Smooth muscle cell (in vitro differentiated cells): Measurements from ENCODE around the gene CDC25B. TPM values are rescaled to one million over a fixed set of nuclear protein-coding genes. Genes with fewer than 3 reads are reported as not detected.

Experiments
- DNase-seq: peaks from one replicate; lab custom pipeline; 2025; ENCODE audit not compliant: unreplicated experiment; lab: John Stamatoyannopoulos, UW
- H2AFZ ChIP-seq: fragments of 200-600 bp; sonication (generic); 2 replicates; pipeline ENCODE4 v1.6.0; 2016; ENCODE audit warnings: antibody characterized with exemption, low read depth, mild to moderate bottlenecking
- H3F3A ChIP-seq: fragments of 200-600 bp; sonication (generic); 2 replicates; pipeline ENCODE4 v1.6.0; 2017; ENCODE audit warnings: antibody characterized with exemption, low read depth
- H3K27ac ChIP-seq: fragments of 200-600 bp; sonication (generic); 2 replicates; pipeline ENCODE4 v1.5.1; 2016; ENCODE audit warnings: low read depth, mild to moderate bottlenecking
- H3K27me3 ChIP-seq: fragments of 200-600 bp; sonication (generic); 2 replicates; pipeline ENCODE4 v1.6.1; 2016; ENCODE audit warnings: low read depth, mild to moderate bottlenecking
- H3K36me3 ChIP-seq: fragments of 200-600 bp; sonication (generic); 2 replicates; pipeline ENCODE4 v1.5.1; 2016; ENCODE audit warnings: low read depth
- H3K4me1 ChIP-seq: fragments of 200-600 bp; sonication (generic); 2 replicates; pipeline ENCODE4 v1.5.1; 2016; ENCODE audit warnings: low read depth
- H3K4me2 ChIP-seq: fragments of 200-600 bp; sonication (generic); 2 replicates; pipeline ENCODE4 v1.6.0; 2016; ENCODE audit warnings: mild to moderate bottlenecking
- H3K4me3 ChIP-seq: fragments of 200-600 bp; sonication (generic); 2 replicates; pipeline ENCODE4 v1.5.1; 2016; ENCODE audit warnings: mild to moderate bottlenecking
- H3K79me2 ChIP-seq: fragments of 200-600 bp; sonication (generic); 2 replicates; pipeline ENCODE4 v1.6.0; 2016; ENCODE audit warnings: low read depth, mild to moderate bottlenecking
- H3K9ac ChIP-seq: fragments of 200-600 bp; sonication (generic); 2 replicates; pipeline ENCODE4 v1.6.0; 2016; ENCODE audit warnings: low read depth
- H3K9me3 ChIP-seq: fragments of 200-600 bp; sonication (generic); replicated peaks from 2 replicates; pipeline ENCODE4 v1.5.1; 2016; ENCODE audit warnings: low read depth
- H4K20me1 ChIP-seq: fragments of 200-600 bp; sonication (generic); 2 replicates; pipeline ENCODE4 v1.6.0; 2016; ENCODE audit warnings: low read depth
- WGBS: methylation state at CpG from one replicate; pipeline ENCODE4 v1.1.7; 2016; ENCODE audit warnings: low lambda C conversion rate; 5-methylcytosine and 5-hydroxymethylcytosine counted together
- polyA plus RNA-seq: library from polyadenylated mRNA; unstranded; fragments of >200 nt; fragmentation: Nextera tagmentation; extraction: Ambion mirVana; gene quantifications from 2 replicates; pipeline ENCODE4 v1.2.1, GENCODE V29; 2016
- total RNA-seq: library from RNA; depleted of rRNA; stranded (reverse); fragments of >200 nt; gene quantifications from 2 replicates; pipeline ENCODE4 v1.2.3, GENCODE V29; 2014
- TF ChIP-seq, protein P1 (sequence below): fragments of 200-600 bp; sonication (generic); IDR thresholded peaks from 2 replicates; pipeline ENCODE4 v1.5.1; 2017; ENCODE audit warnings: borderline replicate concordance, mild to moderate bottlenecking, antibody characterized with exemption; ENCODE audit not compliant: insufficient read depth, poor library complexity, severe bottlenecking

Gene CDC25B
- total and polyA plus RNA-seq, 2 experiments from 2014 or later = 14.7 to 14.8 TPM

DNA sequence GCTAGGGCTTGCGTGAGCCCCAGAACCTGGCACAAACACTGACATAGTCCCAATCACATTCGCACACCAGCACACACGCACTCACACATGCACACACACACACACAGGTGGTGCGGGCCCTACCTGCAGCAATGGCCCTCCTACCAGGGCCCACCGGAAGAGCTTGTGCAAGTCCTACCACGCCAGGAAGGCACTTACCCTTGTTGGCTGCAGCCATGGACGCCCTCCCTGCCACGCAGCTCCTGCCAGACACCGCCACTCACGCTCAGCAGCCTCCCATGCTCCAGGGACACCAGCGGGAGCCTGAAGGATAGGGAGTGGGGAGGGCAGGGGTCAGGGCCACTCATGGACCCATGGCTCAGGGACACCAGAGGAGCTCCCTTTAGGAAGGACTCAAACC lies 36.2 kb upstream of the CDC25B start:
- Histone ChIP-seq H3K27ac (no peak overlapping the region), H2AFZ (no peak overlapping the region), H3K4me2 (no peak overlapping the region), H3K79me2 (no peaks in the 10 kb centered on the region), H4K20me1 (no peaks in the 10 kb centered on the region), H3K4me3 (no peak overlapping the region), H3K9ac (no peak overlapping the region), H3F3A (no peaks in the 10 kb centered on the region), H3K27me3 (no peaks in the 10 kb centered on the region), H3K9me3 (no peaks in the 10 kb centered on the region), H3K4me1 (peaks cover 7% of the 10 kb centered on the region), H3K36me3 (no peaks in the 10 kb centered on the region)
- DNase-seq = no peak
- WGBS = 96% methylated on average over 11 of the region's 11 CpGs
- TF ChIP-seq, protein P1, sequence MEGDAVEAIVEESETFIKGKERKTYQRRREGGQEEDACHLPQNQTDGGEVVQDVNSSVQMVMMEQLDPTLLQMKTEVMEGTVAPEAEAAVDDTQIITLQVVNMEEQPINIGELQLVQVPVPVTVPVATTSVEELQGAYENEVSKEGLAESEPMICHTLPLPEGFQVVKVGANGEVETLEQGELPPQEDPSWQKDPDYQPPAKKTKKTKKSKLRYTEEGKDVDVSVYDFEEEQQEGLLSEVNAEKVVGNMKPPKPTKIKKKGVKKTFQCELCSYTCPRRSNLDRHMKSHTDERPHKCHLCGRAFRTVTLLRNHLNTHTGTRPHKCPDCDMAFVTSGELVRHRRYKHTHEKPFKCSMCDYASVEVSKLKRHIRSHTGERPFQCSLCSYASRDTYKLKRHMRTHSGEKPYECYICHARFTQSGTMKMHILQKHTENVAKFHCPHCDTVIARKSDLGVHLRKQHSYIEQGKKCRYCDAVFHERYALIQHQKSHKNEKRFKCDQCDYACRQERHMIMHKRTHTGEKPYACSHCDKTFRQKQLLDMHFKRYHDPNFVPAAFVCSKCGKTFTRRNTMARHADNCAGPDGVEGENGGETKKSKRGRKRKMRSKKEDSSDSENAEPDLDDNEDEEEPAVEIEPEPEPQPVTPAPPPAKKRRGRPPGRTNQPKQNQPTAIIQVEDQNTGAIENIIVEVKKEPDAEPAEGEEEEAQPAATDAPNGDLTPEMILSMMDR = no peak

DNA sequence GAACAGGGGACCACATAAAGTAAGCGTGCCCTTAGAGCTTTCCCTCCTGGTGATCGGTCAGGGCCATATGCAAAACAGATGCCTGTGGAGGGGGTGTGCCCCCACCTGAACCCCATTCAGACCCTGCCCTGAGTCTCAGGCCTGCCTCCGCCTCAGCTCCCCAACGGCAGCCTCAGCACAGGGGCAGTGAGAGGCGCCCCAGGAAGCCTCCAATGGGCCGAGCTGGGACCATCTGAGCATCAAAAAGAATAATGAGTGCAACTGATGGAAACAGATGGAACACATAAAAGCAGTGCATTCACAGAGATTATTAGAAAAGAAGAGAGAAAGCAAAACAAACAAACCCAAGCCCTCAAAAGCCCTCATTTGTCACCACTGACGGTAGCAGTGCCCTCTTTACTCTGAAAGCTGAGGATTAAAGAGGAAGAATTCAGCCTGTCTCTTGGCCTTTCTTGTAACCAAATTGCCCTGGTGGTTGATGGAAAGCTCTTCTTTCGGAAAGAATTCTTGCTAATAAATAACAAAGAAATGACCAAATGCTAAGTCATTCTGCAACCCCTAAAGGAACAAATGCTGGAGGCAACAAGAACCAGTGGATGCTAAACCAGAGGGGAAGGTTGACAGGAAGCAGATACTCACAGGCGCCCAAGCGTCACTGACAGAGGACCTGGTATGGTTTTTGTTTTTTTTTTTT lies 35.3 kb upstream of the CDC25B start:
- TF ChIP-seq, protein P1 = no peak
- Histone ChIP-seq H3K9me3 (no peaks in the 10 kb centered on the region), H3F3A (no peaks in the 10 kb centered on the region), H3K4me3 (no peak overlapping the region), H3K4me2 (no peak overlapping the region), H3K27ac (no peak overlapping the region), H3K27me3 (no peaks in the 10 kb centered on the region), H3K36me3 (no peaks in the 10 kb centered on the region), H3K4me1 (peaks cover 7% of the 10 kb centered on the region), H2AFZ (no peak overlapping the region), H3K9ac (no peak overlapping the region), H4K20me1 (no peaks in the 10 kb centered on the region), H3K79me2 (no peaks in the 10 kb centered on the region)
- WGBS = 65% methylated on average over 10 of the region's 10 CpGs
- no peak for DNase-seq

DNA sequence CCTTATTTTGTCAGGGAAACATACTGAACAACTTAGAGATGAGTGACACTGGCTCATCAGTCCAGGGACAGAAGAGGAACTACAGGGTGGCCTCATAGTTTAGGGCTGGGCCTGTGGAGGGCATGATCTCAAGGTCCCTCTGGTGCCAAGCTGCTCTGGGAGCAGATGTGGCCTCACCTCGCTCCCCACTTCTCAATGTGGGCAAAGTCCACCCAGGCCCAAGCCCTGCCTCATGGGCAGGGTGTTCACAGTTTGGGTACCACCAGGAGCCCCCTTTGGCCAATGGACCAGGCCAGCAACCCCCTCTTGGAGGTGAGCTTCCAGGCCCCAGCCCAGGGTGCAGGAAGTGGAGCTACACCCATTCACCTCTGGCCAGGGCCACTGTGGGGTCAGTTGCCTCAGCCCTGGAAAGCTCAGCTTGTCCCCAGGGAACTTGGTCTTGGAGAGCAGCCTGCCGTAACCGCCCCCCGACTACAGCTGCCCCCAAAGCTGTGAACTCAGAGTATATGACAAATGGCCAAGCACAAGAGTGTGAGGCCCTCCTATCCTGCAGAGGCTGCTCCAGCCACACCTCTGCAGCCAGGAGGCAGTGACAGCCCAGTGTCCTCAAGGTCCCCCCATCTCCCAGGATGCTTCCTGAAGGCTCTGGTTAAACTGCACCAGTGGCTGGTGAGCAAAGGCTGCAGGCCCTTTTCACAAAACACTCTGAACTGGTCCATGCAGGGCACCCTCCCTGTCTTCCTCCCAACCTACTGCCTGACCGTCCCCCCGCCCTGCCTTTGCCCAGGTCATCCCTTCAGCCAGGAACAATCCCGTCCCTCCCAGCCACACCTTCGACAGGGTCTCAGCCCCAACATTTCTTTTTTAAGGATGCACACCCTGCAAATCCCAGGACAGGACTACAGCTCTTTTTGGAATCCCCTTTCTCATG lies 32.2 kb upstream of the CDC25B start:
- H3K79me2 ChIP-seq = no peaks in the 10 kb centered on the region
- 99% methylated on average over 8 of the region's 8 CpGs for WGBS
- H2AFZ ChIP-seq = no peak overlapping the region
- no peaks in the 10 kb centered on the region for H3F3A ChIP-seq
- H4K20me1 ChIP-seq = no peaks in the 10 kb centered on the region
- TF ChIP-seq, protein P1 = no peak
- no peaks in the 10 kb centered on the region for H3K27me3 ChIP-seq
- no peak overlapping the region for H3K4me3 ChIP-seq
- H3K27ac ChIP-seq = no peak overlapping the region
- H3K4me2 ChIP-seq = no peak overlapping the region
- no peaks in the 10 kb centered on the region for H3K36me3 ChIP-seq
- no peaks in the 10 kb centered on the region for H3K9me3 ChIP-seq
- peaks cover 20% of the 10 kb centered on the region for H3K4me1 ChIP-seq
- H3K9ac ChIP-seq = no peak overlapping the region
- DNase-seq = no peak
